ENCODE measurements around the gene CACNG7. TPM values are rescaled to one million over a fixed set of nuclear protein-coding genes. Genes with fewer than 3 reads are reported as not detected.

The CACNG7 gene
- total RNA-seq, 3 donors from 2014 or later: not detected

DNA sequence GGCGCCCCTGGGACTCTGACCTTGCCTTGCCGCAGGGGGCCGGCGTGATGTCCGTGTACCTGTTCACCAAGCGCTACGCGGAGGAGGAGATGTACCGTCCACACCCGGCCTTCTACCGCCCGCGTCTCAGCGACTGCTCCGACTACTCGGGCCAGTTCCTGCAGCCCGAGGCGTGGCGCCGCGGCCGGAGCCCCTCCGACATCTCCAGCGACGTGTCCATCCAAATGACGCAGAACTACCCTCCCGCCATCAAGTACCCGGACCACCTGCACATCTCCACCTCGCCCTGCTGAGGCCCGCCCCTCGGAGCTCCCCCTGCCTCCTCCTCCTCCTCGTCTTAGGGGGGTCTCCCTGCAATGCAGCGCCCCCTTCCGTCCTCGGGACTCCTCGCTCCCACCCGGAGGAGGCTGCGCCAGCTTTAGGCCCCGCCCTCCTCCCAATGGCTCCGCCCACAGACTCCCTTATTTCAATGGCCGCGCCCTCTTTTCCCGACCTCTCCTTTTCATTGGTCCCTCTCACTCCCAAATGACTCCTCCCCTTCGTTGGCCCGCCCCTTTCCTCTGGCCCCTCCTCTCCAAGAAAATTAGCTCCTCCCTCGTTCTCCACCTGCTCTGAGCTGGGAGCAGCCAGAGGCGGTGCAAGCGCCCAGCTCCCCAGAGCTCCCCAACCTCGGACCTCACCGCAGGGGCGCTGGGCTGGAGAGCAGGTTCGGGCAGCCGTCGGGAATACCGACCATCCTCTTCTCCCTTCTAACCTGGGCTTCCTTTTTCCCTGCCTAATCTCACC, 33.1 kb downstream of the CACNG7 start:
- Histone ChIP-seq H3K9me3 (peaks cover 0 to 11% of the 10 kb centered on the region in 2 donors), H3K36me3 (no peaks in the 10 kb centered on the region), H3K27me3 (peaks cover 8 to 69% of the 10 kb centered on the region in 2 donors), H3K27ac (no peak overlapping the region), H3K4me3 (no peak overlapping the region), H3K4me1 (no peaks in the 10 kb centered on the region)
- TF ChIP-seq, protein P1, sequence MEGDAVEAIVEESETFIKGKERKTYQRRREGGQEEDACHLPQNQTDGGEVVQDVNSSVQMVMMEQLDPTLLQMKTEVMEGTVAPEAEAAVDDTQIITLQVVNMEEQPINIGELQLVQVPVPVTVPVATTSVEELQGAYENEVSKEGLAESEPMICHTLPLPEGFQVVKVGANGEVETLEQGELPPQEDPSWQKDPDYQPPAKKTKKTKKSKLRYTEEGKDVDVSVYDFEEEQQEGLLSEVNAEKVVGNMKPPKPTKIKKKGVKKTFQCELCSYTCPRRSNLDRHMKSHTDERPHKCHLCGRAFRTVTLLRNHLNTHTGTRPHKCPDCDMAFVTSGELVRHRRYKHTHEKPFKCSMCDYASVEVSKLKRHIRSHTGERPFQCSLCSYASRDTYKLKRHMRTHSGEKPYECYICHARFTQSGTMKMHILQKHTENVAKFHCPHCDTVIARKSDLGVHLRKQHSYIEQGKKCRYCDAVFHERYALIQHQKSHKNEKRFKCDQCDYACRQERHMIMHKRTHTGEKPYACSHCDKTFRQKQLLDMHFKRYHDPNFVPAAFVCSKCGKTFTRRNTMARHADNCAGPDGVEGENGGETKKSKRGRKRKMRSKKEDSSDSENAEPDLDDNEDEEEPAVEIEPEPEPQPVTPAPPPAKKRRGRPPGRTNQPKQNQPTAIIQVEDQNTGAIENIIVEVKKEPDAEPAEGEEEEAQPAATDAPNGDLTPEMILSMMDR (IDR thresholded peaks at IDR 0.05): no peak
- no peak for TF ChIP-seq POLR2A (IDR thresholded peaks at IDR 0.05)
- intact Hi-C loops (cut with DNase I; ENCODE audit: low total_unique reads): no loop called here
- DNase-seq (ENCODE audit: low spot score in 2 of 2): no peak

DNA sequence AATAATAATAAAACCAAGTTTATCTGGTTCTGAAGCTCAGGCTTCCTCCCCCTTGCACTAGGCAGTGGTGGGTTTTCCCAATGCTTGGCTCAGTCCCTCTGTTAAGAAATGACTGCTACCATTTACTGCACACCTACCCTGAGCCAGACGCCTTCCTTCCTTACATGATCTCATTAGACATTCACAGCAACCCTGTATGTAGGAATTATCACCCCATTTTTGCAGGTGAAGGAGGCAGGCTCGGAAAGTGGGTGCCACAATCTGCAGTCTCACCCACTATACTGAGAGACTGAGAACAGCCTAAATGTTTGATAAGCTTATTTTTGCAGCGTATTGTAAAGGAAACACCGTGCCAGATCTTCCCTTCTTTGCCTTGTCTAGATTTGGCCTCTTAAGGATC, 35.3 kb downstream of the CACNG7 start:
- intact Hi-C loops (cut with DNase I; ENCODE audit: low total_unique reads): no loop called here
- no peak for DNase-seq (ENCODE audit: low spot score in 2 of 2)
- TF ChIP-seq, protein P1 (IDR thresholded peaks at IDR 0.05): no peak
- TF ChIP-seq POLR2AphosphoS5 (IDR thresholded peaks at IDR 0.05): no peak
- TF ChIP-seq POLR2A (IDR thresholded peaks at IDR 0.05): no peak
- no peaks in the 10 kb centered on the region for H3K4me1 ChIP-seq
- H3K4me3 ChIP-seq: no peak overlapping the region
- H3K36me3 ChIP-seq: no peaks in the 10 kb centered on the region
- no peak overlapping the region for H3K27ac ChIP-seq
- peaks cover 8 to 77% of the 10 kb centered on the region in 2 donors for H3K27me3 ChIP-seq
- H3K9me3 ChIP-seq: peaks cover 0 to 7% of the 10 kb centered on the region in 2 donors

DNA sequence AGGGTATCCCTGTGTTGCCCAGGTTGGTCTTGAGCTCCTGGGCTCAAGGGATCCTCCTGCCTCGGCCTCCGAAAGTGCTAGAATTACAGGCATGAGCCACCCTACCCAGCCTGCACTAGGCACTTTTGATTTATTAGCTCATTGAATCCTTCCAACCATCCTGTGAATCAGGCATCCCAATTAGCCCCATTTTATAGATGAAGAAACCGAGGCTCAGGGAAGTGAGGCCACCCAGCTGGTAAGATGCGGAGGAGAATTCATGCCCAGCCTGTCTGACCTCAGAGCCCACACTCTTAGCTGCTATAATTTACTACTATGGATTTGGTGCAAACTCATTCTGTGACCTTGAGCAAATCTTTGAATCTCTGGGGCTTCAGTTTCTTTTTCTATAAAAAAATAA, 35.9 kb downstream of the CACNG7 start:
- TF ChIP-seq POLR2A (IDR thresholded peaks at IDR 0.05): no peak
- TF ChIP-seq POLR2AphosphoS5 (IDR thresholded peaks at IDR 0.05): no peak
- TF ChIP-seq, protein P1 (IDR thresholded peaks at IDR 0.05): no peak
- Histone ChIP-seq H3K36me3 (no peaks in the 10 kb centered on the region), H3K27me3 (peaks cover 8 to 71% of the 10 kb centered on the region in 2 donors), H3K4me1 (no peaks in the 10 kb centered on the region), H3K4me3 (no peak overlapping the region), H3K27ac (no peak overlapping the region), H3K9me3 (peaks cover 0 to 2% of the 10 kb centered on the region in 2 donors)
- intact Hi-C loops (cut with DNase I; ENCODE audit: low total_unique reads): no loop called here
- DNase-seq (ENCODE audit: low spot score in 2 of 2): no peak

DNA sequence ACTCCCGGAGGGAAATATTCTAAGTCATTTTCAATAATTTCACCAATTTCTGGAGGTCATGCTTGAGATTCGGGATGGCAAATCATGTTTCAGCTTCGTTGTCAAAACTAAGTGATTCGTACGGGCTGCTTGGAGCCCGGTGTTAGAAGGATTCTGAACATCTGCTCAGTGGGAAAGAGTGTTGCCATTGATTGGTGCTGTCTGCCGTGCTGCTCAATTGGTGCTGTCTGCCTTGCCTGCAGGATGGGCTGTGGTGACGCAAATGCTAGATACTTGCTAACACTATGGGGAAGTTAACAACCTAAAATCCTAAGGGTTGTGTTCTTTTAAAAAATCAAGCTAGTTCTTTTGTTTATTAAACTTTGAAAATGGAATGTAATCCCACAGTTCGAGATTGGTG, 36.4 kb downstream of the CACNG7 start:
- Histone ChIP-seq H3K27me3 (peaks cover 8 to 66% of the 10 kb centered on the region in 2 donors), H3K9me3 (no peaks in the 10 kb centered on the region), H3K4me3 (no peak overlapping the region), H3K27ac (no peak overlapping the region), H3K4me1 (no peaks in the 10 kb centered on the region), H3K36me3 (no peaks in the 10 kb centered on the region)
- TF ChIP-seq, protein P1 (IDR thresholded peaks at IDR 0.05): no peak
- TF ChIP-seq POLR2AphosphoS5 (IDR thresholded peaks at IDR 0.05) (no peak), POLR2A (IDR thresholded peaks at IDR 0.05) (no peak)
- intact Hi-C loops (cut with DNase I; ENCODE audit: low total_unique reads): no loop called here
- DNase-seq (ENCODE audit: low spot score in 2 of 2): no peak

DNA sequence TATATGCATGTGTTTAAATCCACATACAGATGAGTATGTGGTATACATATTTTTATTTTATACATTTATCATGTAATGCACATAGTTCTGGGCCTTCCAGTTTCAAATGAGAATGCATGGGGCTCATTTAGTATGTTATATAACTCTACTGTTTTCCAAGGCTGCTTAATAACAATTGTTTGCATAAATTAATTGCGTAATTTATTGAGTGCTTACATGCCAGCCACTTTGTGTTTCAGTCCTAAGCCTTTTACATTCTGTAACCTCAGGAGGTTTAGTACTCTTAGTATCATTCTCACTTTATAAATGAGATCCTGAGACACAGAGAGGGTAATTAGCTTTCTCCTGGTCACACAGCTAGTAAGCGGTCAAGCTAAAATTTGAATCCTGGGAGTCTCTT, 36.9 kb downstream of the CACNG7 start:
- intact Hi-C loops (cut with DNase I; ENCODE audit: low total_unique reads): no loop called here

More for the DNA sequence above, 36.9 kb downstream of the CACNG7 start:
- Histone ChIP-seq H3K36me3 (no peaks in the 10 kb centered on the region), H3K4me1 (no peaks in the 10 kb centered on the region), H3K4me3 (no peak overlapping the region), H3K27ac (no peak overlapping the region), H3K27me3 (peaks cover 8 to 63% of the 10 kb centered on the region in 2 donors), H3K9me3 (no peaks in the 10 kb centered on the region)
- DNase-seq (ENCODE audit: low spot score in 2 of 2): no peak
- TF ChIP-seq, protein P1 (IDR thresholded peaks at IDR 0.05): no peak
- TF ChIP-seq POLR2A (IDR thresholded peaks at IDR 0.05) (no peak), POLR2AphosphoS5 (IDR thresholded peaks at IDR 0.05) (no peak)
